CD4-positive, alpha-beta T cell treated with Interleukin-15 for 1 hour (primary cell): Measurements from ENCODE around the gene NOTCH3.

ENCODE experiments used
- DNase-seq: peaks from one replicate; pipeline ENCODE4 v3.0.0-alpha.2; 2020

The NOTCH3 gene

DNA sequence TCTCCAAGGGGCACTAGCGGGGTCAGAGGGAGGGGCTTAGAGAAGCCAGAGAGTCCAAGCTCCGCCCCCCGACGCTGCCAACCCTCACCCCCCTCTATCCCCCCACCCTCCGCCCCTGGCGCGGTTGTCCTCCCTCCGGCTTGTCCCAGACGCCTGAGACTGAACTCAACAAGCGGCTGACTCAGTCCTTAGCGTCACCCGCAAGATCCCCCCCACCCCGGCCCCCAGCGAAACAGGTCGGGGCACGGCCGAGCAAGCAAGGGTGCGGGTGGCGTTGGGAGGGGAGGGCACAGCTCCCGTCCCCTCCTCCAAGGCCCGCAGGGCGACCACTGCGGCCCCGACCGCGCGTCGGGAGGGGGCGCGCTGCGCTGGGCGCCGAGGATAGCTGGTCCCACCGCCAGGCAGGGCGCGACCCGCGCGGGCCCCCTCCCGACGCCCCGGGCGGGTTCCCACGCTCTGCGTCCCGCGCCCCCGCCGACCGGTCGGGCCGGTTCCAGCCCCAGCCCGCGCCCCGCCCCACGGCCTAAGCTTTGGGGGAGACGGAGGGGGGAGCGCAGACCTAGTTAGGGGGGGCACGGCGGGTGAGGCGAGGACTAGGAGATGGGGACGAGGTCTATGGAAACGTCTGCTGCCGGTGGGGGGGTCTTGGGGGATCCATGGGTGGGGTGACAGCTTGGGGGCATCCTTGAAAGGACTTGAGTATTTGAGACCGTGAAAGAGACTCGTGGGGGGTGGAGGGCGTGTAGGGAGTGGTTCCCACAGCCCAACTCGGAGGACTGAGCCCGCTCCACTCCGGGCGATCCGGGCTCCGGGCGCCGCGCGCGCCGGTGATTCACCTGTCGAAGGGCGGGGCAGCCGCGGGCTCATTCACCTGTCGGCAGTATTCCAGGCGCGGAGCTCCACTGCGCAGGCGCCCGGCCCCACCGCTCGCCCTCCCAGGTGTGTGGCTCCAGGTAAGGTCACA lies 5.1 kb downstream of the NOTCH3 start:
- DNase-seq: peak; percentile 30

DNA sequence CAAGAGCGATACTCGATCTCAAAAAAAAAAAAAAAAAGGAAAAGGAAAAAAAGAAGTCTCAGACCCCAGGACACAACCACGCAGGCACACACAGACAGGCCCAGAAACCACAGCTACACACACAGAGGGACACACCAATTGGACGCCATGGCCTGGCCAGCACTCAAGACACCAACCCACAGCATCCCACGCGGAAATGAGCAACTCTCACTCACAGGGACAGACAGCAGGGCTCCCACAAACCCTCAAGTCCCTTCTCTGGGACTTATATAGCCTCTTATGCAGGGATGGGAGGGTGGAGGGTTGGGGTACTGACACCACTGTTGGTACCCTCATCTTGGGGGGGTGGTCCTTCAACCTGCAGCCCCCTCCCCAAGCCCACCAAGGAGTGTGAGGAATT lies 5.9 kb downstream of the NOTCH3 start:
- no peak for DNase-seq

DNA sequence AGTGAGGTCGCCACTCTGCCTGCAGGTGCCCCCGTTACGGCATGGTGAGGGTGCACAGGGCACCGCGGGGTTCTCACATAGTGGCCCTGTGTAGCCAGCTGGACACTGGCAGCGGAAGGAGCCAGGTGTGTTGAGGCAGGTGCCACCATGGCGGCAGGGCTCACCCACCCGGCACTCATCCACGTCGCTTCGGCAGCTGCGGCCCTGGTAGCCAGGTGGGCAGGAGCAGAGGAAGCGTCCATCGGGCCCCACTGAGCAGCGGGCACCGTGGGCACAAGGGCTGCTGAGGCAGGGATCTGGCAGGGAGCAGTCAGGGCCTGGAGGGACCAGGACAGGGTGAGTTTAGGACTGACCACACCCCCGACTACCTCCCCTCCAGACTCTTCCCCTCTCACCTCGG lies 8.8 kb downstream of the NOTCH3 start:
- no peak for DNase-seq

DNA sequence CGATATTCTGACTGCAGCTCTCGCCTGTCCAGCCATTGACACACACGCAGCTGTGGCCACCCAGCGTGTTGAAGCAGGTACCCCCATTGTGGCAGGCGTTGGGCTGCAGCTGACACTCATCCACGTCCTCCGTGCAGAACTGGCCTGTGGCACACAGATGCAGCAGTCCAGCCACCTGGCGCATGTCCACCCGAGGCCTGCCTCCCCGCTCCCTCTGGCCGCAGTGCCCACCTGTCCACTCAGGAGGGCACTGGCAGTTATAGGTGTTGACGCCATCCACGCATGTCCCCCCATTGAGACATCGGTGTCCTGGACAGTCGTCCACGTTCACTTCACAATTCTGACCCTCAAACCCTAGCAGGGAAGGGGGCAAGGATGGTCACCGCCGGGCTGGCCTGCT lies 9.3 kb downstream of the NOTCH3 start:
- DNase-seq: no peak

DNA sequence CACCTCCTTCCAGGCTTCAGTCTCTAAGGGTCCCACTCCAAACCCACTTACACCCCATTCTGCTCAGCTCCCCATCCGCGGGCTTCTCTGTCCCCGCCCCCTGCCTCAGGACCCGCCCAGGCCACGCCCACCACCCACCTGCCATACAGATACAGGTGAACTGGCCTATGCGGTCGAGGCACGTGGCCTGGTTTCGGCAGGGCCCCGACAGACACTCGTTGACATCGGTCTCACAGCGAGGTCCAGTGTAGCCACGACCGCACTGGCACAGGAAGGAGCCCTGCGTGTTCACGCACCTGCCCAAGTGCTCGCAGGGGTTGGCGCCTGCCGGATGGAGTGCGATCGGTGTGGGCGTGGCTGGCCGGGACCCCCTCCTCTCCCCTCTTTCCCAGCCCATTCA lies 11.9 kb downstream of the NOTCH3 start:
- DNase-seq: no peak

DNA sequence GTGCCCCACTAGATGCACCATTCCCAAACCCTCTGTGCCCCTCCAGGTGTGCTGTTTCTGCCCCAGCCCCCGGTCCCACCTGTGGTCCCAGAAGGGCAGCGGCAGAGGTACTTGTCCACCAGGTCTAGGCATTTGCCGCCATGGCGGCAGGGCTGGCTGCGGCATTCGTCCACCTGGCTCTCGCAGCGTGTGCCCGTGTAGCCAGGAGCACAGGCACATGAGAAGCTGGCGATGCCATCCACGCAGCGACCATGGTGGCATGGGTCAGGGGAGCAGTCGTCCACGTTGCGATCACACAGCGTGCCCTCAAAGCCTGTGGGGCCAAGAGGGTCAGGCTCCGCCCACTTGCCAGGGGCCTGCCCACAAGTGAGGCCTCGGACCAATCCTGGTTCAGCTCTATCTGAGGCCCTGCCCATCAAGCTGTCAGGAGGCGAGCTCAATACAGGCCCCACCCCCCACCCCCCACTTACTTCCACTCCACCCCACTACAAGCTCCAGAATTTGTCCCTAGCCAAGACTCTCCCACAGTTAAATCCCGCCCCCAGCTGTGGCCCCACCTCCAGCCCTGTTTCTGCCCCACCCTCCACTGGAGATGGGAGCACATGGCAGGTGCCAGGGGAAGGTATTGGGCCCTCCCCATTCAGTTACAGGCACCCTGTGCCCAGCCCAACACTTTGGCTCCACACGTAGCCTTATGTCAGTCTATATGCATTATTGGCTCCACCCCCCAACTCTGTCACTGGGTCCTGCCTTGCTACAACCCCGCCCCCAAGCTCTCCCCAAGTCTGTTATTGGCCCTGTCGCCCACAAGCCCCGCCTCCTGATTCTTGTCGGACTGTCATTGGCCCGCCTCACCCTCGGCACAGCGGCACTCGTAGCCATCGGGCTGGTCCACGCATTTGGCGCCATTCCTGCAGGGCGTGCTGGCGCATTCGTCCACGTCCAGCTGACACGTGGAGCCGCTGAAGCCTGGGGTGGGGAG lies 13.5 kb downstream of the NOTCH3 start:
- DNase-seq: no peak

DNA sequence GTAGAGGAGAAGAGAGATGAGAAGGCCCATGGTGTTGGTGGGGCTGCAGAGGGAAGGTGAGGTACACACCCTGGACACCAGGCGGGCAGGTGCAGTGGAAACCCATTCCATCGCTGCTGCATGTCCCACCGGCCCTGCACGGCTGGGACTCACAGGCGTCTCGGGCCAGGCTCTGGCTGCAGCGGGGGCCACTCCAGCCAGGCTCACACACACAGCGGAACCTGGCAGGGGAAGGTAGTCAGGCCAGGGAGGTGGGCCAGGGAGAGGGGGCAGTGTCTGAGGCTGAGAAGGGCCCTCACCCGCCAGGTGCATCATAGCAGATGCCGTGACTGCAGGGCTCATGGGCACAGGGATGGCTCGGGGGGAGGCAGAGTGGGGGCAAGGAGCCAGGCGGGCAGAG lies 15.6 kb downstream of the NOTCH3 start:
- no peak for DNase-seq

DNA sequence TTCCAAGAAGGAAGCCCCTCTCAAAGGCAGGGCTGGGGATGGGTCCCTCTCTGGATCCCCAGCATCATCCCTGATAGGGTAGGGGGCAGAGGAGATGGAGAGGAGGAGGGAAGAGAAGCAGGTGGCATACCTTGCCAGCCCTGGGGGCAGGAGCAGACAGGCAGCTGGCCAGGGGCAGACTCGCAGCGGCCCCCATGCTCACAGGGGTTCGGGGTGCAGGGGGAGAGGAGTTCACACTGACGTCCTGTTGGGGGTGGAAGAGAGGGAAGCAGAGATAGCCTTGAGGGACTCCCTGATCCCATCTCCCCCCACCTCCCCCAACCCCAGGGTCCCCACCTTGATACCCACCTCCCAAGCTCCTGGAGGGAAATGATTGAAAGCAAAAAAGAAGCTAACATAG lies 16.0 kb downstream of the NOTCH3 start:
- DNase-seq: no peak

DNA sequence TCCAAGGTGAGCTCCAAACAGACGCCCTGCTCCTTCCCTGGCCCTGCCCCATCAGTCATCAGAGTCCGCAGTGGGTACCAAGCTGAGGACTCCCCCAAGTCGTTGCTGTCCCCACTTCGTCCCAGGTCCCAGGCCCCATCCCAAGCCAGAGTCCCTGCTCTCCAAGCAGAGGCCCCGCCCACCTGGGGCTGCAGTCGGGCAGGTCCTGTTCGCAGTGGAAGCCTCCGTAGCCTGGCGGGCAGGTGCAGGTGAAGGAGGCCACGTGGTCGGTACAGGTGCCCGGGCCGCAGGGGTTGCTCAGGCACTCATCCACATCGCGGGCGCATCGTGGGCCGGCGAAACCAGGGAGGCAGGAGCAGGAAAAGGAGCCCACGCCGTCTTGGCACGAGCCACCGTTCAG lies 19.4 kb downstream of the NOTCH3 start:
- no peak for DNase-seq

DNA sequence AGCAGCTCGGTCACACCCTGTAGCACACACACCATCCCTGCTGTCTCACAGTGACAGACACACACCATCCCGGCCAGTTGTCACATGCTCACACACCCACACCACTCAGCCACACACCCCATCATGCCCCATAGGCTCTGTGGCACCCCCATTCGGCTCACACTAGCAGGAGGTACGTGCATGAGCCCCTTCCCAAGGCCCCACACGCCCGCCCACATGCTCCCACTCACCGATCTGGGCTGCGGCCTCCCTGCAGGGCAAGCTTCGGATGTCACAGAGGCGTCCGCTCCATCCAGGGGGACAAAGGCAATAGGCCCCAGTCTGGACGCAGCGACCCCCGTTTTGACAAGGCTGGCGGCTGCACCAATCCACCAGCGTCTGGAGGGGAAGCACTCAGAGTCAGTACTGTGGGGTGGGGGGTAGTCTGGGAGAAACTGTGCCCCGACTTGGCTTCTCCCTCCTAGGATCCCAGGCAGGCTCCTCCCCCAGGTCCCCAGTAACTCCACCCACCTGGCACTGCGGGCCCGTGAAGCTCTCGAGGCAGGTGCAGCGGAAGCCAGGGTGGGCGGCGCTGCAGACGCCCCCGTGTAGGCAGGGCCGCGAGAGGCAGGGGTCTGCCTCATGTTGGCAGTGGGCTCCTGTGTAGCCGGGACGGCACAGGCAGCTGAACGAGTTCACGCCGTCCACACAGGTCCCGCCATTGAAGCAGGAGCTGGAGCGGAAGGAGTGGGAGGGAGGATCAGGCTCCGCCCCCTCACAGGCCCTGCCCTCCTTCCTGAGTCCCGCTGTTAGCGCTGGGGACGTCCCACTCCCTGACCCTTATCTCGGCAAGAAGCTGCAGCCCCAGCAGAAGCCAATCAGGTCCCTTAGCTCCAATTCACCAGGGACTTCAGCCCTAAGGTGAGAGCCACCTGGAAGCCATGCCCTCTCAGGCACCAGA lies 20.1 kb downstream of the NOTCH3 start:
- no peak for DNase-seq

DNA sequence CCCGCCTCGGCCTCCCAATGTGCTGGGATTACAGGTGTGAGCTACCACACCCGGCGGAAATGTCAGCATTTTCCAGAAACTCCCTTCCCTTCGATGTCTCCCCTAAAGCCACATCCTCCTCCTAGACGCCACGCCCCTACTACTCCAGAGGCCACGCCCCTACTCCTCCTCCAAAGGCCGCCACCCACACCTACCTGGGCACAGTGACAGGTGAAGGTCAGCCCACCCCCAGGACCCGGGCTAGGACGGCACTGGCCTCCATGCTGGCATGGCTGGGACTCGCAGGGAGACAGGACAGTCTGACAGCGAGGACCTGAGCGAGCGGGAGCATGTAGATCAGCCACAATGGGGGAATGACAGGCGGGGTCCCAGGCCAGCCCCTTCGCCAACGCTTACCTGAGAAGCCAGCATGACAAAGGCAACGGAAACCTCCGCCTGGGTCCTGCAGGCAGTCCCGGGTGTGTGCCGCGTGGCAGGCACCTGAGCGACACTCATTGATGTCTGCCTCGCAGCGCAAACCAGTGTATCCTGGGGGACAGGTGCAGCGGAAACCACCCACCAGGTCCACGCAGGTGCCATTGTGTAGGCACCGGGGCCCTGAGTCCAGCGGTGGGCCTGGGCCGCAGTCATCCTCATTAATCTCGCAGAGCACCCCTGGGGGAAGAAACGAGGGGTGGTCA lies 22.0 kb downstream of the NOTCH3 start:
- DNase-seq: no peak

DNA sequence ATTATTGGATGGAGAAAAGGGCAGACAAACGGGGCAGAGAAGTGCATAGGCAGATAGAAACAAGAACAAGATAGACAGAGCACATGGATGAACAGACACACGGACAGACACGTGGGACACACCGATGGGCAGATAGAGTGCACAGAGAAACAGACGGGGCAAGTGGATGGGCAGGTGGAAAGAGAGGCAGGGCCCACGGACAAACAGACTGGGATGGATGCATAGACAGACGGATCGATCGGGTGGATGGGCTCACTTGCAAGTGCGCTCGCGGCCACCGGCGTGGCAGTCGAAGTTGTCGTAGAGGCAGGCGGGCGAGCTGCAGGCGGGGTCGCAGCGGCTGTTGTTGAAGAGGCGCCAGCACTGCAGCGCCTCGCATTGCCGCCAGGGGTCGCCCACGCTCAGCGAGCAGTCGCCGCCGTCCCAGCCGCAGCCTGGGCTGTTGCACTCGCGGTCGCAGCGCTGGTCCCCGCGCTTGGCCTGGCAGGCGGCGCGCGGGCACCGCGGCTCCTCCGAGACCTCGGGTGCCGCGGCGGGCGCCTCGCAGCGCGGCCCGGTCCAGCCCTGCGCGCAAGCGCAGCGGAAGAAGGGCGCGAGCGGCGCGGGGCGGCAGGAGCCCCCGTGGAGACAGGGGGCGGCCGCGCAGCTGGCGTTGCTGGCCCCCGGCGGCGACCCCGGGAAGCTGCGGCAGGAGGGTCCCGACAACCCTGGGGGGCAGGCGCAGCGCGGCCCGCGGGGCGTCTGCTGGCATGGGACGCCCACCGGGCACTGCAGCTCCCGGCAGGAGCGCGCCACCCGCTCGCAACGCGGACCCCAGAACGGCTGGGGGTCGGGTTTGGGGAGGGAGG lies 23.3 kb downstream of the NOTCH3 start:
- DNase-seq: peak; percentile 83

DNA sequence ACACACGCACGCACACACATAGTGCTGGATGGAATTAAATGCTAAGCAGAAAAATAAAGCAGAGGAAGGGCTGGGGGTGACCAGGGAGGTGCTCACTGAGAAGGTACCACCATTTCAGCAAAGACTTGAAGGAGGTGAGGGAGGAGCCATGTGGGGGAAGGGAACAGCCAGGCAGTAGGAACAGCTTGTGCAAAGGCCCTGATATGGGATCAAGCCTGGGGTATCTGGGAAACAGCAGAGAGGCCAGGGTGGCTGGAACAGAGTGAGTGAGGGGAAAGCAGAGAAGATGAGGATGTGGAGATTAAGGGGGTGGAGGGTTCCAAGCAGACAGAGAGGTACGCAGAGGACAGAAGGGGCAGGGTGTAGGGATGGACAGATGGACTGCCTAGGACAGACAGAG lies 25.2 kb downstream of the NOTCH3 start:
- no peak for DNase-seq

DNA sequence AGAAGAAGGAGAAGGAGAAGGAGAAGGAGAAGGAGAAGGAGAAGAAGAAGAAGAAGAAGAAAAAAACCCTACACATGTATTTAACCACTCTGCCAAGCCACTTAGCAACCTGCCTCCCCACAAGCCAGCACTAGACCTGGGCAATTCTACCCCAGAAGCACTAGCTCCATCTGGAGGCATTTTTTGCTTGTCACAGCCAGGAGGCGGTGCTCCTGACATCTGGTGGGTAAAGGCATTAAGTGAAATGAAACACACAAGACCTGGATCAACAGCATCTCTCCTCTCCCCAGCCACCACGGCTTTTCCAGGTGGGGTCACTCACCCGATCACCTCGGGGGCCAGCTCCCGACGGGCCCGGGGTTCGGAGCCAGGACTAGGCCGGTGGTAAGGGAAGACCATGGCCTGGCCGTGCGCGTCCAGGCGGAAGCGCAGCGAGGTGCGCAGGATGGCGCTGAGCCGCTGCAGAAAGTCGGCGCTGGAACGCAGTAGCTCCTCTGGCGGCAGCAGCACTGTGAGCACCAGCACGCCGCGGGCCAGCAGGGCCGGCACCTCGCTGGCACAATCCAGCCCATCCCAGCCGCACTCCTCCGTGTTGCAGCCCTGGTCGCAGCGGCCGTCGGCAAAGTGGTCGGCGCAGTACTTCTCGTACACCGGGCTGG lies 26.9 kb downstream of the NOTCH3 start:
- no peak for DNase-seq

DNA sequence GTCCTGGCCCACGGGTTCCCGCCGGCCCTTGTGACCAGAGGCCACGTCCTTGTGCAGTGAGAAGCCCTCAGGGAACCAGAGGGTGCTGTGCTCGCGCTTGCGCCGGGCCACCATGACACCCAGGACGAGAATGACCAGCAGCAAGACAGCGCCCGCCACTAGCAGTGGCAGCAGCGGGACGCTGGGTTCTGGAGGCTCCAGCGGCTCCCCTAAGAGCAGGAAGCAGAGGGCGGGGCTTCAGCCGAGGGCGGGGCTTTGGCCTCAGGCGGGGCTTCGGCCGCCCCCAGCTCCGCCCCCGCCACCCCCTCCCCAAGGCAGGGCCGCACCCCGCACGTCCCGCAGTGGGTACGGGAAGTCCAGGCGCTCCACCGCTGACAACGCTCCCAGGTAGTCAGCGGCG lies 30.4 kb downstream of the NOTCH3 start:
- DNase-seq: no peak

DNA sequence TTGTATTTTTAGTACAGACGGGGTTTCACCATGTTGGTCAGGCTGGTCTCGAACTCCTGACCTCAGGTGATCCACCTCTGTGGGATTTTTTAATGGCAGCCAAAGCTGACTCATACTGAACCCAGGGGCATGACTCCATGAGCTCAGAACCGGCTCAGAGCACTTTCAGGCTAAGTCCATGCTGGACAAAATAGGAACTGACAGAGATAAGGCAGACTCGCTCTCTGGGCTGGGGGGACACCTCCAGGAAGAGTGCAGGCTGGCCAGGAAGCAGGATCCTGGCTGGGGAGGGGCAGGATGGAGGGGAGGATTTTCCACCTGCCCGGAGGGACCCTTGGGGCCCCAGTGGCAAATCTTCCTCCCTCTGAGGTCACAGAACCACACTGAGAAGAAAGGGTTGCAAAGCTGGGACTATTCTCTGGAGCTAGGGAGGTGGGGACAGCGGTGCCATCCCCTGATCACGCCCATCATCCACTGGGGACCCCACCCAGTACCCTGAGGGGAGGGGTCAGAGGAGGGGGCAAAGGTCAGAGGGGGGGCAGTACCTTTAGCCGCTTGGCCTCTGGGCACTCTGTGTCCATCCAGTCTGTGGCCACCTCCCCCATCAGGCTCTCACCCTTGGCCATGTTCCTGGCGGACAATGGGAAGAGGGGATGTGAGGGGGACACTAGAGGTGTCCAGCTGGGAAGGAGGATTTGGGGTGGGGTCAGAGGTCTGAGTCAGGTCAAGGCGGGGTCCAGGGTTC lies 31.1 kb downstream of the NOTCH3 start:
- no peak for DNase-seq

DNA sequence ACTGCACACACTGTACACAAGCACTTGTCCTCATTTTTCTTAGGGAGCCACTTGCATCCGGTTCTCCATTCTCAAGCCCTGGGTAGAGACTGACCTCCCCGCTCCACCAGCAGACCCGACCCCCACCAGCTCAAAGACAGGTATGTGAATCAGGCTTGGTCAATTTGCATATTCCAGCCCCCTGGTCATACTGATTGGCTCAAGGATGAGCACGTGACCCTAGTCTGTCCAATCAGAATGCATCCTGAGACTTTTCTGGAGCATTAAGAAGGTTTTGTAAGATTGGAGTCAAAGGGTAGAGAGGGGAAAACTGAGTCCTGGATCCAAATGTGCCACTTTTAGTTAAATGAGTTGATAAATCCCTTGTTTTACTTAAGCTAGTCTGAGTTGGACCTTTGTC lies 34.1 kb downstream of the NOTCH3 start:
- DNase-seq: no peak

DNA sequence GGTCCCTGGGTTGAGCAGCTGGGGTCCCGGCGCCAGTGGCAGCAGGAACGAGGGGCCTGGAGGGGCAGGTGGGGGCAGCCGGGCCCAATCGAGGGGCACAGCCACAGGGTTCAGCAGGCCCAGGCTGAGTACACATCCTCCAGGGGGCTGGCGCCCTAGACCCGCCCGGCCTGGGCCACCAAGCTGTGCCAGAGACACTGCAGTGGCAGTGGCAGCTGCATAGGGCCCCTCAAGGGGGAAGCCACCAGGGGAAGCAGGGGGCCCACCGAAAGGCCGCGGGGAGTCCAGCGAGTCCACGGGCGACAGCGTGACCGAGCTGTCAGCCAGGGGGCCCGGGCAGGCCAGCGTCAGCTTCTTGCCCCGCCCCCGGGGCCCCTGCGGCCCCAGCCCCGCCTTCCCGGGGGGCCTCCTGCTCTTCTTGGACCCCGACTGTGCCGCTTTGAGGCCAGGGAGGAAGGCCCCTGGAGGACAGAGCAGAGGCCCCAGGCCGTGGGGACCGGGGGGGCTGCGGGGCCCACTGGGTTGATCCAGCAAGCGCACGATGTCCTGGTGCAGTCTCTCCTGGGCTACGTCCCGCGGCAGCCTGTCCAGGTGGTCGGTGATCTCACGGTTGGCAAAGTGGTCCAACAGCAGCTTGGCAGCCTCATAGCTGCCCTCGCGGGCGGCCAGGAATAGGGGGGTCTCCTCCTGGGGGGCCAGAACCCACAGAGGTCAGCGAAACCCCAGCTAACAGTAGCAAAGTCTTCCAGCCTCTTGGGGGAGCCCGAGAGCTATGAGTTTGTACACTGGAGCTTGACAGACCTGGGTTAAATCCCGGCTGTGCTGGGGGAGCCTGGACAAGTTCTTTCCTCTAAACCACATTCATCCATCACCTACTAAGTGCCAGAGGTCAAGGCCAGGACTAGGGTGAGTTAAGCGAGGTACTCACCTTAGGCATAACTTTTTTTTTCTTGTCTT lies 39.5 kb downstream of the NOTCH3 start:
- no peak for DNase-seq
